HFF-Myc (cell line): ENCODE data around the gene PFN3.
"Not testable (repeated sequence)": the region's sequence is repeated elsewhere in the genome, so short reads cannot be mapped to it uniquely, and the experiment has no call there.

Experiments
- DNase-seq: peaks from one replicate; pipeline ENCODE4 v3.0.0-alpha.2; 2011; ENCODE audit warnings: low read depth; ENCODE audit errors: extremely low read depth
- H3K4me3 ChIP-seq: replicated peaks from 2 replicates; pipeline ENCODE4 v1.5.1; 2011; ENCODE audit warnings: low read depth, mild to moderate bottlenecking, control low read depth, low read length
- TF ChIP-seq, protein P1 (sequence below): IDR thresholded peaks from 2 replicates; pipeline ENCODE4 v1.5.1; 2012; ENCODE audit warnings: mild to moderate bottlenecking, low read depth, low read length, control low read depth; ENCODE audit errors: missing control alignments

Gene PFN3

DNA sequence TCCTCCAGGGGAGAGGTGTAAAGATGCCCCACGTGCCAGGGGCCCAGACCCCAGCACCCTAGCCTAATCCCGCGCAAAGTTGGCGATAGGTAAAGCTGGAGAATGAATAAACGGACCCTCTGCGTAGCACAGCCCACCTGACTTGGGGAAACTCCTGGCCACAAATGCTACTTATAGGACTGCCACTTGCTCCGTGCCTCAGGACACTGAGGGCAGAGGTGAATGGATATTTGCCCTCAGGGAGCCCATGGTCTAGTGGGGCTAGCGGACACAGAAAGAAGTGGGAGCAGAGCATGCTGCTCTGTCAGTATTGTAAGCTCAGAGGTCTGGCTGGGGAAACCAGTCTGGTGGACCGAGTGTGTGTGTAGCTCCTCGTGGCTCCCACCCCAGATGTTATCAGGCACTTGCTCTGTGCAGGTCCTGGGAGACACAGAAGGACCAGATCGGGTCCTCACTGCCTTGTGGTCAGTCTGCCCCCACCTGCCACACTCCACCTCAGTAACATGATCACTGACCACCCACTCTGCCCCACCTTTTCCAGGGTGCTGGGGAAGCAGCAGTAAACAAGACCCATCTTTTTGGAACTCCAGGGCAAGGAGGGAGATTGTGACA, 26.9 kb upstream of the PFN3 start:
- peak overlapping the region; percentile 80 for H3K4me3 ChIP-seq
- no peak for DNase-seq
- TF ChIP-seq, protein P1, sequence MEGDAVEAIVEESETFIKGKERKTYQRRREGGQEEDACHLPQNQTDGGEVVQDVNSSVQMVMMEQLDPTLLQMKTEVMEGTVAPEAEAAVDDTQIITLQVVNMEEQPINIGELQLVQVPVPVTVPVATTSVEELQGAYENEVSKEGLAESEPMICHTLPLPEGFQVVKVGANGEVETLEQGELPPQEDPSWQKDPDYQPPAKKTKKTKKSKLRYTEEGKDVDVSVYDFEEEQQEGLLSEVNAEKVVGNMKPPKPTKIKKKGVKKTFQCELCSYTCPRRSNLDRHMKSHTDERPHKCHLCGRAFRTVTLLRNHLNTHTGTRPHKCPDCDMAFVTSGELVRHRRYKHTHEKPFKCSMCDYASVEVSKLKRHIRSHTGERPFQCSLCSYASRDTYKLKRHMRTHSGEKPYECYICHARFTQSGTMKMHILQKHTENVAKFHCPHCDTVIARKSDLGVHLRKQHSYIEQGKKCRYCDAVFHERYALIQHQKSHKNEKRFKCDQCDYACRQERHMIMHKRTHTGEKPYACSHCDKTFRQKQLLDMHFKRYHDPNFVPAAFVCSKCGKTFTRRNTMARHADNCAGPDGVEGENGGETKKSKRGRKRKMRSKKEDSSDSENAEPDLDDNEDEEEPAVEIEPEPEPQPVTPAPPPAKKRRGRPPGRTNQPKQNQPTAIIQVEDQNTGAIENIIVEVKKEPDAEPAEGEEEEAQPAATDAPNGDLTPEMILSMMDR, result no peak

DNA sequence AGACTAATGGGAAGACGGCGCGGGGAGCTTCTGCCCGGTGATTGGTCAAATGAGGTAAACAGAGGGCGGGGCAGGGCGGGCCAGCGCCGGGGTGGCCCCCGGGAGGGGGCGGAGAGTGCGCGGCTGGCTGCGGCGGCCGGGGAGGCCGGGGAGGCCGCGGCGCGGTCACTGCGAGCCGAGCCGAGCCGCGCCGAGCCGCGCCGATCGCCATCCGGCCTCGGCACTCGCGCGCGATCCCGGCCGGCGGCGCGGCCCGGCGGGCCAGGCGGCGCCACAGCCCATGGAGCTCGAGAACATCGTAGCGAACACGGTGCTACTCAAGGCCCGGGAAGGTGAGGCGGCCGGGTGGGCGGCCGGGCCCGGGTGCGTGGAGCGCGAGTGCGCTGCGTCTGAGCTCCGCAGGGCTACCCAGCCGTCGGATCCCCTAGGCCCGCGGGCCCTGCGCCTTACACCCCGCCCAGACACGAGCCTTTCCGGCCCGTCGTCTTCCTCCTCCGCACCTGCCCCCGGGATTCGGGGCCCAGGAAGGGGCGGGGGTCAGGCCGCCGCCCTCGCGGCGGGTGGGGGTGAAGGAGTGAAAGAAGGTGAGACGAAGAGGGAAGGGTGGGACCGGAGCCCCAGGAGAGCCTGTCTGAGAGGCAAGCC, 26.2 kb upstream of the PFN3 start, which contains the start of gene GRK6:
Gene GRK6 (plus strand): TSS at position 111 of the 645 bp plus-strand sequence. CDS start 170 bp downstream, at position 281.
- no peak for DNase-seq
- TF ChIP-seq, protein P1, result no peak
- peak within 1 kb of the TSS; percentile 80 for H3K4me3 ChIP-seq

DNA sequence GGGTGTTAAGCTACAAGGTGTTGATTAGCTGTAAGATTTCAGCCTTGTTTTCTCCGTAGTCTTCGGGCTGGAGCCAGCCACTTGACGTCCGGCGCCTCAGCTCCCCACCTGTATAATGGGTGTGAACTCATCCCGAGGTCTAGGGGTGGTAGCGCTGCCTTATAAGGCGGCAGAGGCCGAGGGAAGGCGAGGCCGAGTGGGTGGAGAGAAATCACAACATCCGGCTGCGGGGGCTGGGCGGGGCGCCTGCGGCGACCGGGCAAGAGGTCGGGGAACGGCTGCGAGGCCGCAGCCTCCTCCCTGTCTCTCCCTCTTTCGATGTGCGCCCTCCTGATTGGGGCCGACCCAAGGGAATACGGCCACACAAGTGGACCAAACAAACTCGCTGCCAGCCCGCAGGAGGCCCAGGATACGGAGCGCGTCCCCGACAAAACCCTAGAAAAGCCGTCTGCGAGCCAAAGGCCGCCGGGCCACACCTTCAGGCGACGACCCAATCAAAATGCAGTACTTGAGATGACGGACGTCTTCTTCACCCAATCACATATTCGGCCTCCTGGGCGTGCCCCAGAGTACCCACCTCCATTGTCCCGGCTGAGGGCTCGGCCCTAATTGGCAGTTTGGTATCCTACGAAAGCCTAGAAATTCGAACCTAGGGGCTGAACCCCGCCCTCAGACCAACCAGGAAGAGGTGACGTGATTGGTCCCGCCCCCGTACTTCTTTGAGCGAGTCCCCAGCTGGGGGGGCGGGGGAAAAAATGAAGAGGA, 25.5 kb upstream of the PFN3 start:
- DNase-seq, result peak; percentile 100
- peak overlapping the region; percentile 50 for H3K4me3 ChIP-seq
- TF ChIP-seq, protein P1, result no peak

DNA sequence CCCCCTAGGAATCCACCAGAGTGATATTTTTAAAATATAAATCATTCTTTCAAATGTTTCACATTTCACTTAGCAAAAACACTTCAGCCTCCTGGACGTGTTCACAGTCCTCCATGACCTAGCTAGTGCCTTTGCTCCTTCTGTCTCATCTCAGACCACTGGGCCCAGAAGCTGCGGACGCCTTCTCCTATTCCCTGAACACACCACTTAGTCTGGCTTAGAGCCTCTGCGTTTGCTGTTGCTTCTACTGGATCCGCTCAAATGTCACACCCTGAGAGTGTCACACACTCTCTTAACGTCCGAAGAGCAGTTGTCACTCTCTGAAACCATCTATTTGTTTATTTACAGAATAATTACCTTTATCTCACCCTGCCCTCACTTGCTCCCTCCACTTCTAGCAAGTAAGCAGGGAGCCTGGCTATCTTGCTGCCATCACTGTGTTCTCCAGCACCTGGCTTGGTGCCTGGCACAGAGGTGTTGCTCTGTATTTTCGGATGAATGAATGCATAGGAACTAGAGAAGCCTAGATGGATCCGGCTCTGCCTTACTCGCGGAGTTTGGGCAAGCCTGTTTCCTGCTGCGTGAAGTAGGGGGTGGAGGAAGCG, 24.8 kb upstream of the PFN3 start:
- DNase-seq, result no peak
- peak overlapping the region; percentile 50 for H3K4me3 ChIP-seq
- TF ChIP-seq, protein P1, result no peak

DNA sequence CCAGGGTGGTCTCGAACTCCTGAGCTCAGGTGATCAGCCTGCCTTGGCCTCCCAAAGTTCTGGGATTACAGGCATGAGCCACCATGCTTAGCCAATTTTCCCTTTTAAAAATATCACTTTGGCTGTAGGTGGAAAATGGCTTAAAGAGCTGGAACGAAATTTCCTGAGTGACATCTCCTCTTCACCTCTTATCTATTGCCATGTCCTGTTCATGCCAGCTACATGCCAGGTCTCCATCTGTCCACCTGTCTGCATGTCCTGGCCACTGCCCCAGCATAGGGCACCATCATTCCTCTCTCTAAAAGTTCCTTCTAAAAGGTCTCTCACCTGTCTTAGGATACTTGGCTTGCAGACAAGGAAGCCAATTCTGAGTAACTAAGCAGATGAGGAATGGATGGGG, 23.2 kb upstream of the PFN3 start:
- H3K4me3 ChIP-seq, result no peak overlapping the region
- TF ChIP-seq, protein P1, result no peak
- DNase-seq, result no peak

DNA sequence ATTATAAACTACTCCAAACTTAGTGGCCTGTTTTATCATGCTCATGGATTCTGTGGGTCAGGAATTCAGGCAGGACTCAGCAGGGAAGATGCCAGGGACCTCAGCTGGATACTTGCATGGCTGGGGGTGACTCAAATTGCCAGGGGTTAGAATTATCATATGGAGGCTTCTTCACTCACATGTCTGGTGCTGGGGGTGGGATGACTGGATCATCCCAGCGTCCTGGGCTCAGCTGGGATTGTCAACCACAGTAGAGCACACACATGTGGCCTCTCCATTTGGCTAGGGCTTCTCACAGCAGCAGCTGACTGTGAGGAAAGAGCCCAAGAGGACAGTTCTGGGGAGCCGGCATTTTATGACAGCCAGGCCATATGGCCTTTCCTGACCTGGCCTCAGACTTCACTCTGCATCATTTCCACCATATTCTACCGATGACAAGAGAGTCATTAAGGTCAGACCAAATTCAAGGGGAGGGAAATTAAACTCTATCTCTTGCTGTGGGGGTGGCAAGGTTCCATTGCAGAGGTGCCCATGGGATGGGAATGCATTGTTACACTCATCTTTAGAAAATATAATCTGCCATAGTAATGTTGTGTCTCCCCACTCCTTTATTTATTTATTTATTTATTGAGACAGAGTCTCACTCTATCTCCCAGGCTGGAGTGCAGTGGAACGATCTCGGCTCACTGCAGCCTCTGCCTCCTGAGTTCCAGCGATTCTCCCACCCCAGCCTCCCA, 20.8 kb upstream of the PFN3 start:
- no peak for DNase-seq
- TF ChIP-seq, protein P1, result no peak
- no peak overlapping the region for H3K4me3 ChIP-seq

DNA sequence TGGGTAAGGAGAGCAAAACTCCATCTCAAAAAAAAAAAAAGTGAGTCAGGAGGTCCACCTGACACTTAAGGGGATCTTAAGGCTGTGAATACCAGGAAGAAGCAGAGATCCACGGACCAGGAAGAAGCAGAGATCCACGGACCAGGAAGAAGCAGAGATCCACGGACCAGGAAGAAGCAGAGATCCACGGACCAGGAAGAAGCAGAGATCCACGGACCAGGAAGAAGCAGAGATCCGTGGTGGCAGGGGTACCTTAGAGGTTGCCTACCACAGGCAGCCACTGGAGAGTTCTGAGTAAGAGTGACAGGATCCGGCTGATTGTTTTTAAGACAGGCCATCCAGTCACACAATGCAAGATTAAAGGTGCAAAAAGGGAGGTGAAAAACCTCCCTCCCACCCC, 20.0 kb upstream of the PFN3 start:
- H3K4me3 ChIP-seq, DNase-seq: not testable (repeated sequence)
